K562 (cell line): ENCODE data around the gene PURA. TPM values are rescaled to one million over a fixed set of nuclear protein-coding genes. Genes with fewer than 3 reads are reported as not detected.

Experiments
- FOXJ2 ChIP-seq: fragments of 200-800 bp; sonication (Bioruptor generic); IDR thresholded peaks from 2 replicates; pipeline ENCODE4 v1.6.1; 2016; ENCODE audit warnings: missing genetic modification characterization, missing compliant biosample characterization
- HNRNPLL ChIP-seq: fragments of 200-400 bp; formaldehyde crosslinking; IDR thresholded peaks from 2 replicates; pipeline ENCODE4 v1.6.1; 2017; ENCODE audit warnings: low read length, low read depth, mild to moderate bottlenecking; ENCODE audit not compliant: poor library complexity, severe bottlenecking
- HOXB6 ChIP-seq: fragments of 250-450 bp; sonication (Bioruptor Pico); IDR thresholded peaks from 2 replicates; pipeline ENCODE4 v1.5.1; 2022; ENCODE audit warnings: mild to moderate bottlenecking, borderline replicate concordance
- MTA1 ChIP-seq: fragments of 450-650 bp; IDR thresholded peaks from 2 replicates; pipeline ENCODE4 v1.6.1; 2017; ENCODE audit warnings: borderline replicate concordance
- TAF1 ChIP-seq: IDR thresholded peaks from 2 replicates; pipeline ENCODE4 v1.6.1; 2011; ENCODE audit warnings: mild to moderate bottlenecking, low read length, moderate library complexity; ENCODE audit not compliant: insufficient read depth, control insufficient read depth, severe bottlenecking; ENCODE audit errors: extremely low read depth
- TEAD4 ChIP-seq, 2 experiments: sonication (generic) in 1 of 2; formaldehyde crosslinking in 1 of 2; IDR thresholded peaks; 2 replicates each; pipeline versions ENCODE4 v1.6.1 to v1.8.0; 2012 to 2022; ENCODE audit warnings: borderline replicate concordance in 1 of 2, inconsistent platforms in 1 of 2, low read length in 1 of 2, mild to moderate bottlenecking in 1 of 2, missing genetic modification reagents in 1 of 2
- ZNF436 ChIP-seq: fragments of 250-450, 450-650 bp; sonication (Bioruptor Pico); formaldehyde crosslinking; IDR thresholded peaks from 2 replicates; pipeline ENCODE4 v1.7.0; 2020; ENCODE audit warnings: mild to moderate bottlenecking
- ZNF77 ChIP-seq: fragments of 250-450 bp; sonication (Bioruptor Pico); IDR thresholded peaks from 2 replicates; pipeline ENCODE4 v1.5.0; 2020
- polyA plus RNA-seq, 8 experiments: library from polyadenylated mRNA; depleted of rRNA in 4 of 8; stranded (reverse) in 5 of 8; unstranded in 3 of 8; fragments of >200 nt; fragmentation: Nextera tagmentation in 2 of 8; fragmentation: Illumina TruSeq in 1 of 8; extraction: Ambion mirVana in 2 of 8; extraction: Trizol in 1 of 8; gene quantifications; 2 replicates each; pipeline versions ENCODE4 v1.2.1 to v1.2.3, GENCODE V29; 2011 to 2014; ENCODE audit warnings: inconsistent platforms in 1 of 8, missing spikeins in 1 of 8
- total RNA-seq, 7 experiments: library from RNA; depleted of rRNA in 6 of 7; stranded (reverse); fragments of >200 nt in 6 of 7; fragmentation: Illumina TruSeq in 2 of 7; extraction: Trizol in 2 of 7; gene quantifications; 2 replicates each; pipeline versions ENCODE4 v1.2.1 to v1.2.3, GENCODE V29; 2011 to 2021; ENCODE audit warnings: low replicate concordance in 1 of 7
- TF ChIP-seq, protein P1 (sequence below): sonication (generic); formaldehyde crosslinking; IDR thresholded peaks from 2 replicates; pipeline ENCODE4 v1.8.0; 2022; ENCODE audit warnings: mild to moderate bottlenecking, missing genetic modification reagents
- TF ChIP-seq, protein P2 (sequence below): fragments of 250-450 bp; sonication (Bioruptor Pico); IDR thresholded peaks from 2 replicates; pipeline ENCODE4 v1.6.1; 2021; ENCODE audit warnings: mild to moderate bottlenecking
- TF ChIP-seq, protein P3 (sequence below): sonication (generic); formaldehyde crosslinking; IDR thresholded peaks from 2 replicates; pipeline ENCODE4 v1.8.0; 2022; ENCODE audit warnings: mild to moderate bottlenecking, missing genetic modification reagents

PURA gene
- total and polyA plus RNA-seq, 9 of the 15 experiments (the other 6 are each of a cell fraction or from before 2014, with no cell fraction given): 3.2 to 11.1 (median 5.4) TPM

DNA sequence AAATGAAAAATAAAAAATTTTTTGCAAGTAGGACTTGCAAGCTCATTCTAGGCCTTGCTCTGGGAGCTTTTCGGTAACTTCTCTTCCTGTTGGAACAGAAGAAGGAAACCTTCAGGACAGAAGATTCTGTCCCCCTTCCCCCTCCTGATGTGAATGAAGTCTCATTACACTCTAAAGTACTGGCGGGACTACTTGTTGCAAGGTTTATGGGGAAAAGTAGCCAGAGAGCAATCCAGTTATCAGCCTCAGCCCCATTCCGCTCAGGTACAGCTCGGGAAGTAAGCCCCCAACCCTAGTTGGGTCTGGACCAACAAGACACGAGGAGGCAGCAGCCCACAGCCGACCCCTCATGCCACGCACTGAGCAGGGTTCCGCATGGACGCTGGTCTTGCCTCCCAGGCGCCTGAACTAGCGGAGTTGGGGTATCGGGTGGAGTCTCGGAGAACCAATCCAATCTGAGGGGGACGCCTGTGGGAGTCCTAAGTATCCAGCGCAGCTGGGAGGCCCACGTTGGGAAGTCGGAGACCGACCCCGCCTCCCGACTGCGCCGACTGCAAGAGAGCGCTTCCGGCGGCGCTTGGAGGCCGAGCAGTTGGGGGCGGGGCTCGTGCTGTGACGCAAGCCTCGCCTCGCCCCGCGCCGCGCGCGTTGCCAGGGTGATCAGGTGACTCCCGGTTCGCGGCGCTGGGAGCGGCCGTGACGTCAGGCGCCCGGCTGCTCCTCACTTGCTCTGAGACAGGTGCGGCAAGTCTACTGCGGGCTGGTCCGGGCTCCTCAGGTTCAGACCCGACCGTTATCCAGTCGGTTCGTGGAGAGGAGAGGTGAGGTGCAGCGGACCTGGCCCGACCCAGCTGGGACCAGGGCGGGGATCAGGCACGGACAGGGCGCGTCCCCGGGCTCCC lies 60.8 kb downstream of the PURA start, which contains the start of gene CYSTM1 (continued):
- no peak for TF ChIP-seq HOXB6 (CRISPR knock-in tag)
- TF ChIP-seq HNRNPLL: peak; percentile 87
- no peak for TF ChIP-seq ZNF436 (CRISPR knock-in tag)
- TF ChIP-seq MTA1: no peak
- TF ChIP-seq, protein P1, sequence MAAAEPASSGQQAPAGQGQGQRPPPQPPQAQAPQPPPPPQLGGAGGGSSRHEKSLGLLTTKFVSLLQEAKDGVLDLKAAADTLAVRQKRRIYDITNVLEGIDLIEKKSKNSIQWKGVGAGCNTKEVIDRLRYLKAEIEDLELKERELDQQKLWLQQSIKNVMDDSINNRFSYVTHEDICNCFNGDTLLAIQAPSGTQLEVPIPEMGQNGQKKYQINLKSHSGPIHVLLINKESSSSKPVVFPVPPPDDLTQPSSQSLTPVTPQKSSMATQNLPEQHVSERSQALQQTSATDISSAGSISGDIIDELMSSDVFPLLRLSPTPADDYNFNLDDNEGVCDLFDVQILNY (CRISPR knock-in tag): 0 out of 2 replicates have a peak, but pooled peaks have one; percentile 44
- no peak for TF ChIP-seq TEAD4 (IDR thresholded peaks at IDR 0.05; ENCODE audit: low read length)
- no peak for TF ChIP-seq TEAD4 (CRISPR knock-in tag; IDR thresholded peaks at IDR 0.05; ENCODE audit: borderline replicate concordance)
- TF ChIP-seq FOXJ2: peak; percentile 85; the same call in 1 of the 2 replicates
- TF ChIP-seq, protein P2, sequence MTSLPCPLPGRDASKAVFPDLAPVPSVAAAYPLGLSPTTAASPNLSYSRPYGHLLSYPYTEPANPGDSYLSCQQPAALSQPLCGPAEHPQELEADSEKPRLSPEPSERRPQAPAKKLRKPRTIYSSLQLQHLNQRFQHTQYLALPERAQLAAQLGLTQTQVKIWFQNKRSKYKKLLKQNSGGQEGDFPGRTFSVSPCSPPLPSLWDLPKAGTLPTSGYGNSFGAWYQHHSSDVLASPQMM (CRISPR knock-in tag): no peak
- TF ChIP-seq ZNF77 (CRISPR knock-in tag): no peak
- peak; percentile 85 for TF ChIP-seq TAF1
- TF ChIP-seq, protein P3, sequence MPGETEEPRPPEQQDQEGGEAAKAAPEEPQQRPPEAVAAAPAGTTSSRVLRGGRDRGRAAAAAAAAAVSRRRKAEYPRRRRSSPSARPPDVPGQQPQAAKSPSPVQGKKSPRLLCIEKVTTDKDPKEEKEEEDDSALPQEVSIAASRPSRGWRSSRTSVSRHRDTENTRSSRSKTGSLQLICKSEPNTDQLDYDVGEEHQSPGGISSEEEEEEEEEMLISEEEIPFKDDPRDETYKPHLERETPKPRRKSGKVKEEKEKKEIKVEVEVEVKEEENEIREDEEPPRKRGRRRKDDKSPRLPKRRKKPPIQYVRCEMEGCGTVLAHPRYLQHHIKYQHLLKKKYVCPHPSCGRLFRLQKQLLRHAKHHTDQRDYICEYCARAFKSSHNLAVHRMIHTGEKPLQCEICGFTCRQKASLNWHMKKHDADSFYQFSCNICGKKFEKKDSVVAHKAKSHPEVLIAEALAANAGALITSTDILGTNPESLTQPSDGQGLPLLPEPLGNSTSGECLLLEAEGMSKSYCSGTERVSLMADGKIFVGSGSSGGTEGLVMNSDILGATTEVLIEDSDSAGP (CRISPR knock-in tag): no peak
- TF ChIP-seq, all 486 proteins: peak for 119

Other genes starting within 250 kb of the PURA start
- gene NRG2, start 70.8 kb upstream of the PURA start, total RNA-seq (2014; rRNA removed): not detected in 2 replicates
- gene NRG2, start 70.8 kb upstream of the PURA start, total RNA-seq (2014; rRNA removed; fragmentation: Illumina TruSeq; extraction: Trizol): not detected in 2 replicates
- gene NRG2, start 70.8 kb upstream of the PURA start, total RNA-seq (2015; rRNA removed; fragmentation: Illumina TruSeq; extraction: Trizol): not detected in 2 replicates
- 0.07 TPM in 1 of 2 replicates, not detected in the other for gene NRG2, start 70.8 kb upstream of the PURA start, total RNA-seq (2021)
- not detected in 2 replicates for gene NRG2, start 70.8 kb upstream of the PURA start, polyA plus RNA-seq (2011; rRNA removed)
- not detected in 2 replicates for gene NRG2, start 70.8 kb upstream of the PURA start, polyA plus RNA-seq (2014; fragmentation: Illumina TruSeq; extraction: Trizol)
- gene NRG2, start 70.8 kb upstream of the PURA start, polyA plus RNA-seq (2014; fragmentation: Nextera tagmentation; extraction: Ambion mirVana): not detected
- not detected in 2 replicates for gene NRG2, start 70.8 kb upstream of the PURA start, polyA plus RNA-seq (2014; rRNA removed)
- gene IGIP, start 11.8 kb downstream of the PURA start, total RNA-seq (2014; rRNA removed): 0.73 and 1.3 TPM in 2 replicates
- gene IGIP, start 11.8 kb downstream of the PURA start, total RNA-seq (2014; rRNA removed; fragmentation: Illumina TruSeq; extraction: Trizol): 1.4 and 1.5 TPM in 2 replicates
- 1.4 and 1.6 TPM in 2 replicates for gene IGIP, start 11.8 kb downstream of the PURA start, total RNA-seq (2015; rRNA removed; fragmentation: Illumina TruSeq; extraction: Trizol)
- 1.1 and 1.2 TPM in 2 replicates for gene IGIP, start 11.8 kb downstream of the PURA start, total RNA-seq (2021)
- 1.0 and 1.2 TPM in 2 replicates for gene IGIP, start 11.8 kb downstream of the PURA start, polyA plus RNA-seq (2011; rRNA removed)
- gene IGIP, start 11.8 kb downstream of the PURA start, polyA plus RNA-seq (2014; fragmentation: Illumina TruSeq; extraction: Trizol): 0.96 and 1.5 TPM in 2 replicates
- gene IGIP, start 11.8 kb downstream of the PURA start, polyA plus RNA-seq (2014; fragmentation: Nextera tagmentation; extraction: Ambion mirVana): under 1 TPM; 0.52 to 0.69 TPM
- 0.91 and 1.1 TPM in 2 replicates for gene IGIP, start 11.8 kb downstream of the PURA start, polyA plus RNA-seq (2014; rRNA removed)
- 76.1 and 127 TPM in 2 replicates for gene CYSTM1, start 61.1 kb downstream of the PURA start, total RNA-seq (2014; rRNA removed)
- gene CYSTM1, start 61.1 kb downstream of the PURA start, total RNA-seq (2014; rRNA removed; fragmentation: Illumina TruSeq; extraction: Trizol): 66.6 and 94.6 TPM in 2 replicates
- 118 and 129 TPM in 2 replicates for gene CYSTM1, start 61.1 kb downstream of the PURA start, total RNA-seq (2015; rRNA removed; fragmentation: Illumina TruSeq; extraction: Trizol)
- gene CYSTM1, start 61.1 kb downstream of the PURA start, total RNA-seq (2021): 76.2 and 86.6 TPM in 2 replicates
- 92.8 and 98.2 TPM in 2 replicates for gene CYSTM1, start 61.1 kb downstream of the PURA start, polyA plus RNA-seq (2011; rRNA removed)
- 139 and 150 TPM in 2 replicates for gene CYSTM1, start 61.1 kb downstream of the PURA start, polyA plus RNA-seq (2014; fragmentation: Illumina TruSeq; extraction: Trizol)
- gene CYSTM1, start 61.1 kb downstream of the PURA start, polyA plus RNA-seq (2014; fragmentation: Nextera tagmentation; extraction: Ambion mirVana): 100 to 1,000 TPM; 363 to 422 TPM
- gene CYSTM1, start 61.1 kb downstream of the PURA start, polyA plus RNA-seq (2014; rRNA removed): 108 and 126 TPM in 2 replicates
- 45.5 and 51.1 TPM in 2 replicates for gene PFDN1, start 189.0 kb downstream of the PURA start, total RNA-seq (2014; rRNA removed)
- gene PFDN1, start 189.0 kb downstream of the PURA start, total RNA-seq (2014; rRNA removed; fragmentation: Illumina TruSeq; extraction: Trizol): 75.7 and 88.5 TPM in 2 replicates
- 71.1 and 79.5 TPM in 2 replicates for gene PFDN1, start 189.0 kb downstream of the PURA start, total RNA-seq (2015; rRNA removed; fragmentation: Illumina TruSeq; extraction: Trizol)
- 49.3 and 50.3 TPM in 2 replicates for gene PFDN1, start 189.0 kb downstream of the PURA start, total RNA-seq (2021)
- 78.0 and 78.2 TPM in 2 replicates for gene PFDN1, start 189.0 kb downstream of the PURA start, polyA plus RNA-seq (2011; rRNA removed)
- gene PFDN1, start 189.0 kb downstream of the PURA start, polyA plus RNA-seq (2014; fragmentation: Illumina TruSeq; extraction: Trizol): 99.3 and 119 TPM in 2 replicates
- 100 to 1,000 TPM; 152 to 215 TPM for gene PFDN1, start 189.0 kb downstream of the PURA start, polyA plus RNA-seq (2014; fragmentation: Nextera tagmentation; extraction: Ambion mirVana)
- gene PFDN1, start 189.0 kb downstream of the PURA start, polyA plus RNA-seq (2014; rRNA removed): 70.9 and 72.6 TPM in 2 replicates
- gene HBEGF, start 232.5 kb downstream of the PURA start, total RNA-seq (2014; rRNA removed): 0.36 and 1.4 TPM in 2 replicates
- 0.47 and 0.77 TPM in 2 replicates for gene HBEGF, start 232.5 kb downstream of the PURA start, total RNA-seq (2014; rRNA removed; fragmentation: Illumina TruSeq; extraction: Trizol)
- 0.65 and 0.75 TPM in 2 replicates for gene HBEGF, start 232.5 kb downstream of the PURA start, total RNA-seq (2015; rRNA removed; fragmentation: Illumina TruSeq; extraction: Trizol)
- gene HBEGF, start 232.5 kb downstream of the PURA start, total RNA-seq (2021): 0.65 and 0.98 TPM in 2 replicates
- gene HBEGF, start 232.5 kb downstream of the PURA start, polyA plus RNA-seq (2011; rRNA removed): 0.45 and 0.60 TPM in 2 replicates
- gene HBEGF, start 232.5 kb downstream of the PURA start, polyA plus RNA-seq (2014; fragmentation: Illumina TruSeq; extraction: Trizol): 0.79 and 1.1 TPM in 2 replicates
- under 1 TPM; 0.11 to 0.29 TPM for gene HBEGF, start 232.5 kb downstream of the PURA start, polyA plus RNA-seq (2014; fragmentation: Nextera tagmentation; extraction: Ambion mirVana)
- 0.62 and 0.78 TPM in 2 replicates for gene HBEGF, start 232.5 kb downstream of the PURA start, polyA plus RNA-seq (2014; rRNA removed)
- gene SLC4A9, start 246.1 kb downstream of the PURA start, total RNA-seq (2014; rRNA removed): 0.05 TPM in 1 of 2 replicates, not detected in the other
- gene SLC4A9, start 246.1 kb downstream of the PURA start, total RNA-seq (2014; rRNA removed; fragmentation: Illumina TruSeq; extraction: Trizol): not detected in 2 replicates
- not detected in 2 replicates for gene SLC4A9, start 246.1 kb downstream of the PURA start, total RNA-seq (2015; rRNA removed; fragmentation: Illumina TruSeq; extraction: Trizol)
- not detected in 2 replicates for gene SLC4A9, start 246.1 kb downstream of the PURA start, total RNA-seq (2021)
- 0.13 TPM in 1 of 2 replicates, not detected in the other for gene SLC4A9, start 246.1 kb downstream of the PURA start, polyA plus RNA-seq (2011; rRNA removed)
- not detected in 2 replicates for gene SLC4A9, start 246.1 kb downstream of the PURA start, polyA plus RNA-seq (2014; fragmentation: Illumina TruSeq; extraction: Trizol)
- gene SLC4A9, start 246.1 kb downstream of the PURA start, polyA plus RNA-seq (2014; fragmentation: Nextera tagmentation; extraction: Ambion mirVana): not detected
- gene SLC4A9, start 246.1 kb downstream of the PURA start, polyA plus RNA-seq (2014; rRNA removed): not detected in 2 replicates